CD4-positive, CD25-positive, alpha-beta regulatory T cell (primary cell): ENCODE data around the gene SCAPER. TPM values are rescaled to one million over a fixed set of nuclear protein-coding genes. Genes with fewer than 3 reads are reported as not detected.

ENCODE experiments used
- ATAC-seq, 2 donors: fragments of 150-1000 bp; cut with Tn5 transposase; one replicate each; pipeline ENCODE4 v1.10.0; 2021; ENCODE audit warnings: low read depth in 2 of 2, moderate number of reproducible peaks in 2 of 2, moderate library complexity in 1 of 2
- DNase-seq, 3 donors: peaks; one replicate each; pipeline versions ENCODE4 v3.0.0 to v3.0.0-alpha.2; 2012 to 2022; ENCODE audit warnings: mixed read lengths in 1 of 3
- H3K27ac ChIP-seq: one replicate; pipeline ENCODE4 v1.7.0; 2013; ENCODE audit warnings: mild to moderate bottlenecking, low read length; ENCODE audit not compliant: insufficient read depth, poor library complexity, severe bottlenecking
- H3K27me3 ChIP-seq: one replicate; pipeline ENCODE4 v1.7.0; 2013; ENCODE audit warnings: low read length; ENCODE audit not compliant: control insufficient read depth, insufficient read depth
- H3K36me3 ChIP-seq: one replicate; pipeline ENCODE4 v1.7.0; 2013; ENCODE audit warnings: mild to moderate bottlenecking, low read length, moderate library complexity; ENCODE audit not compliant: control insufficient read depth, insufficient read depth
- H3K4me1 ChIP-seq: 2 replicates; pipeline ENCODE4 v1.7.0; 2013; ENCODE audit warnings: mild to moderate bottlenecking, low read length; ENCODE audit not compliant: insufficient read depth, control insufficient read depth, poor library complexity, severe bottlenecking
- H3K4me3 ChIP-seq: one replicate; pipeline ENCODE4 v1.7.0; 2013; ENCODE audit warnings: low read depth, mild to moderate bottlenecking, low read length, moderate library complexity
- H3K9me3 ChIP-seq, 2 experiments: 1 replicate in 1 of 2; 2 replicates in 1 of 2; pipeline ENCODE4 v1.7.0; 2013; ENCODE audit warnings: low read length in 2 of 2, mild to moderate bottlenecking in 1 of 2, moderate library complexity in 1 of 2; ENCODE audit not compliant: control insufficient read depth in 2 of 2
- H3K27ac Mint-ChIP-seq, 3 donors: one replicate each; pipeline ENCODE4 v1.8.0; 2020 to 2022; ENCODE audit warnings: mild to moderate bottlenecking in 3 of 3, mixed read lengths in 3 of 3, moderate library complexity in 2 of 3
- H3K27me3 Mint-ChIP-seq: one replicate; pipeline ENCODE4 v1.8.0; 2022; ENCODE audit warnings: mild to moderate bottlenecking, mixed read lengths
- H3K36me3 Mint-ChIP-seq: one replicate; pipeline ENCODE4 v1.8.0; 2020; ENCODE audit warnings: mixed read lengths
- H3K4me1 Mint-ChIP-seq, 4 donors: one replicate each; pipeline ENCODE4 v1.8.0; 2020 to 2022; ENCODE audit warnings: mixed read lengths in 4 of 4, mild to moderate bottlenecking in 1 of 4
- H3K4me3 Mint-ChIP-seq, 4 donors: one replicate each; pipeline ENCODE4 v1.8.0; 2020 to 2022; ENCODE audit warnings: mild to moderate bottlenecking in 4 of 4, mixed read lengths in 4 of 4, moderate library complexity in 3 of 4
- H3K9me3 Mint-ChIP-seq, 7 donors: one replicate each; pipeline ENCODE4 v1.8.0; 2020 to 2022; ENCODE audit warnings: mixed read lengths in 7 of 7, mild to moderate bottlenecking in 3 of 7, moderate library complexity in 2 of 7
- polyA plus RNA-seq, 4 donors: library from polyadenylated mRNA; unstranded; fragments of 300-500 nt; fragmentation: Illumina TruSeq; gene quantifications; one replicate each; pipeline ENCODE4 v1.2.3, GENCODE V29; 2021
- total RNA-seq: library from RNA; stranded (reverse); gene quantifications from one replicate; pipeline ENCODE4 v1.2.3, GENCODE V29; 2022

SCAPER gene
- total and polyA plus RNA-seq, 5 donors from 2014 or later: 13.2 to 38.1 (median 14.5) TPM

GRCh38 chr15:76418352-76419140 lies 486.6 kb downstream of the SCAPER start:
- H3K9me3 Mint-ChIP-seq: peaks cover 0 to 5% (median 0%) of the 10 kb centered on the region in 7 donors
- H3K36me3 Mint-ChIP-seq: peaks cover 6% of the 10 kb centered on the region
- H3K27me3 ChIP-seq: no peaks in the 10 kb centered on the region
- no peaks in the 10 kb centered on the region for H3K9me3 ChIP-seq
- no peak overlapping the region for H3K27ac ChIP-seq
- no peak overlapping the region for H3K27ac Mint-ChIP-seq
- peak overlapping the region in 1 of 4 donors; percentile 45 for H3K4me3 Mint-ChIP-seq
- no peak overlapping the region for H3K4me3 ChIP-seq
- H3K4me1 Mint-ChIP-seq: peaks cover 0 to 3% (median 0%) of the 10 kb centered on the region in 4 donors
- no peak for DNase-seq
- H3K4me1 ChIP-seq: no peaks in the 10 kb centered on the region
- H3K27me3 Mint-ChIP-seq: no peaks in the 10 kb centered on the region
- no peak for ATAC-seq
- no peaks in the 10 kb centered on the region for H3K36me3 ChIP-seq

GRCh38 chr15:76401285-76401684 lies 503.9 kb downstream of the SCAPER start:
- DNase-seq: no peak
- Mint-ChIP-seq H3K4me1 (no peaks in the 10 kb centered on the region), H3K27me3 (no peaks in the 10 kb centered on the region), H3K36me3 (peaks cover 34% of the 10 kb centered on the region), H3K27ac (no peak overlapping the region), H3K9me3 (no peaks in the 10 kb centered on the region), H3K4me3 (no peak overlapping the region)
- no peak overlapping the region for H3K4me3 ChIP-seq
- no peaks in the 10 kb centered on the region for H3K27me3 ChIP-seq
- peaks cover 7% of the 10 kb centered on the region for H3K36me3 ChIP-seq
- no peaks in the 10 kb centered on the region for H3K4me1 ChIP-seq
- no peak overlapping the region for H3K27ac ChIP-seq
- H3K9me3 ChIP-seq: no peaks in the 10 kb centered on the region
- ATAC-seq: no peak

GRCh38 chr15:76398317-76399104 lies 506.6 kb downstream of the SCAPER start:
- ATAC-seq (no peak), DNase-seq (no peak)
- no peaks in the 10 kb centered on the region for H3K9me3 Mint-ChIP-seq
- no peak overlapping the region for H3K4me3 Mint-ChIP-seq
- H3K4me1 Mint-ChIP-seq: no peaks in the 10 kb centered on the region
- H3K27me3 ChIP-seq: no peaks in the 10 kb centered on the region
- no peak overlapping the region for H3K27ac ChIP-seq
- H3K4me3 ChIP-seq: no peak overlapping the region
- H3K27ac Mint-ChIP-seq: no peak overlapping the region
- no peaks in the 10 kb centered on the region for H3K4me1 ChIP-seq
- H3K27me3 Mint-ChIP-seq: no peaks in the 10 kb centered on the region
- peaks cover 7% of the 10 kb centered on the region for H3K36me3 ChIP-seq
- H3K36me3 Mint-ChIP-seq: peaks cover 23% of the 10 kb centered on the region
- H3K9me3 ChIP-seq: no peaks in the 10 kb centered on the region

GRCh38 chr15:76393614-76394013 lies 511.5 kb downstream of the SCAPER start:
- DNase-seq (no peak), ATAC-seq (no peak)
- H3K36me3 Mint-ChIP-seq: peaks cover 13% of the 10 kb centered on the region

GRCh38 chr15:76391847-76392246 lies 513.3 kb downstream of the SCAPER start:
- Histone ChIP-seq H3K4me1 (no peaks in the 10 kb centered on the region), H3K36me3 (peaks cover 1% of the 10 kb centered on the region), H3K27me3 (no peaks in the 10 kb centered on the region), H3K9me3 (no peaks in the 10 kb centered on the region), H3K27ac (no peak overlapping the region), H3K4me3 (no peak overlapping the region)
- Mint-ChIP-seq H3K27me3 (no peaks in the 10 kb centered on the region), H3K4me1 (peaks cover 0 to under 1% (median 0%) of the 10 kb centered on the region in 4 donors), H3K27ac (no peak overlapping the region), H3K4me3 (no peak overlapping the region), H3K36me3 (peaks cover 9% of the 10 kb centered on the region), H3K9me3 (peaks cover 0 to 1% (median 0%) of the 10 kb centered on the region in 7 donors)
- ATAC-seq: no peak
- DNase-seq: no peak

More at GRCh38 chr15:76393614-76394013, 511.5 kb downstream of the SCAPER start:
- H3K36me3 ChIP-seq: no peaks in the 10 kb centered on the region
- Mint-ChIP-seq H3K4me3 (no peak overlapping the region), H3K4me1 (no peaks in the 10 kb centered on the region), H3K27ac (no peak overlapping the region), H3K9me3 (peaks cover 0 to 1% (median 0%) of the 10 kb centered on the region in 7 donors), H3K27me3 (no peaks in the 10 kb centered on the region)
- no peaks in the 10 kb centered on the region for H3K9me3 ChIP-seq
- H3K4me3 ChIP-seq: no peak overlapping the region
- no peak overlapping the region for H3K27ac ChIP-seq
- H3K27me3 ChIP-seq: no peaks in the 10 kb centered on the region
- H3K4me1 ChIP-seq: no peaks in the 10 kb centered on the region

- H3K9me3 Mint-ChIP-seq: peaks cover 0 to 1% (median 0%) of the 10 kb centered on the region in 7 donors
- no peak overlapping the region for H3K4me3 Mint-ChIP-seq
- no peaks in the 10 kb centered on the region for H3K4me1 ChIP-seq
- H3K27ac Mint-ChIP-seq: peak overlapping the region in 1 of 3 donors; percentile 67
- H3K36me3 Mint-ChIP-seq: peaks cover 15% of the 10 kb centered on the region
- no peaks in the 10 kb centered on the region for H3K9me3 ChIP-seq
- no peaks in the 10 kb centered on the region for H3K27me3 Mint-ChIP-seq
- H3K27me3 ChIP-seq: no peaks in the 10 kb centered on the region
- ATAC-seq: no peak
- peaks cover 1% of the 10 kb centered on the region for H3K36me3 ChIP-seq
- H3K4me3 ChIP-seq: no peak overlapping the region
- H3K27ac ChIP-seq: no peak overlapping the region
- peaks cover 0 to 5% (median 0%) of the 10 kb centered on the region in 4 donors for H3K4me1 Mint-ChIP-seq
- no peak for DNase-seq
These were observed 513.8 kb downstream of the SCAPER start for GRCh38 chr15:76391309-76391708.

- no peaks in the 10 kb centered on the region for H3K9me3 ChIP-seq
- DNase-seq (no peak), ATAC-seq (no peak)
- H3K4me3 ChIP-seq: no peak overlapping the region
- H3K4me3 Mint-ChIP-seq: no peak overlapping the region
- no peak overlapping the region for H3K27ac ChIP-seq
- H3K9me3 Mint-ChIP-seq: peaks cover 0 to 1% (median 0%) of the 10 kb centered on the region in 7 donors
- peaks cover 0 to 5% (median 0%) of the 10 kb centered on the region in 4 donors for H3K4me1 Mint-ChIP-seq
- no peaks in the 10 kb centered on the region for H3K4me1 ChIP-seq
- H3K27me3 ChIP-seq: no peaks in the 10 kb centered on the region
- peaks cover 18% of the 10 kb centered on the region for H3K36me3 Mint-ChIP-seq
- H3K27ac Mint-ChIP-seq: no peak overlapping the region
- no peaks in the 10 kb centered on the region for H3K27me3 Mint-ChIP-seq
- H3K36me3 ChIP-seq: peaks cover 1% of the 10 kb centered on the region
These were observed 514.6 kb downstream of the SCAPER start for GRCh38 chr15:76390571-76390970.
